GM18907 (cell line): ENCODE results near the gene PHLDB1.

Source experiments
- ATAC-seq: cut with Tn5 transposase; IDR thresholded peaks from one replicate; pipeline ENCODE4 v1.9.1; 2021; ENCODE audit warnings: mild to moderate bottlenecking, moderate library complexity; ENCODE audit not compliant: unreplicated experiment

The PHLDB1 gene

DNA sequence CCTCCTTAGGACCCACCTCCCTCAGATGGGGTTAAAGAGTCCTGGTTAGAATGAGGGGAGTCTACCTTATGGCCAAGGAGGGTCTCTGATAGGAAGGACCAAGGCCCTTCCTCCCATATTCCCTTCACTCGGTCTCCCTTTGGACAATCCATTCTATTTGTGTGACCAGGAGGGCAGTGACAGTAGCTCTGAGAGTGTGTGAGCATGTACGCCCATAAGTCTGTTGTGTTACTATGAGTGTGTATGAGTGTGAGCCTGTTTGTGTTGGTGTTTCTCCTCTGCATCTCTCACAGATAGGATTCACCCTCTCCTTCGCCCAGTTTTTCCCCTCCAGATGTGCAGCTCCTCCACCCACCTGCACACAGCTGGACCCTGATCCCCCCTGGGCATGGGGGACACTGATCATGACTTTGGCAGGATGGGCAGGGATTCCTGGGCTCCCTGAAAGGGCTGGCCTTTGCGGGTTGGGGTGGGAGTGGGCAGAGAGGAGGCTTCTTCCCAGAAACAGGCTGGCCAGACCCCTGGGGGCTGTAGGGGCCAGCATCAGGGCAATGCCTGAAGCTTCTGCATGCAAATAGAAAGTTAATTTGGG is 14.5 kb downstream of the PHLDB1 start:
- no peak for ATAC-seq

DNA sequence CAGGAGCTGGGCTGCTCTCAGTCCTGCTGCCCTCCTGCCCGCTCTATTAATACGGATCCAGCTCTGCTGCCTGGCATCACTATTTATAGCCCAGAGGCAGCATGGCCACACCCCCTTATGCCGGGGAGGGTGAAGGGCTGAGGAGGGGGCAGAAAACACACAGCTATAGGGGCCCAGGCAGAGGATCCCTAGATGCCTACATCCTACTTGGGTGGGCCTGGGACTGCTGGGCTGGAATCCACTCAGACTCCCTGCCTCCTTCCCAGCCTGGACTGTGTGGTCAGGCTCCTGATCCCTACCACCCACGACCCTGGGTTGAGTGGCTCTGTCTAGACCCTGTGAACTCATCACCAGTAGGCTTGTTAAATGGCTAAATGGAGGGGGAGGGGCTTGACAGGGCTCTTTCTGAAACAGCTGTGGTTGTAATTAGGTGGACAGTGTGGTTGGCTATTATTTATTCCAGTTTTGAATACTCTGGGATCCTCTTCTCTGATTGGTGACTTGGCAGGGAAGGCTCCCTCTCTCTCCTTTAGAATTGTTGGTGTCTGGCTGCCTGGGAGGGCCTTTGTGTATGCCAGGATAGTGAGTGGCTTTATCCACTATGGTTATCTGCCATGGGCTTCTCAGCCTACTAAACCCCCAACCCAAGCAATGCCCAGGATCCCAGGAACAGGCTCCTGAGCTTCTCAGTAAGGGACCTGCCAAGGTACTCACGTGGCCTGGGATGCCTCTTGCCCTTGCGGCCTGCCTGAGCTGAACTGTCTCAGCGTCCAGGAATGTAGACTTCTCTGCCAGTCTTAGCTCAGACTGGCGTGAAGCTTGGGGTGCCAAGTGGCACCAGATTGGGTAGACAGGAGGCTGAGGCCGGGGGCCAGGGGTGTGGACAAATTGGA is 15.2 kb downstream of the PHLDB1 start:
- ATAC-seq: no peak

DNA sequence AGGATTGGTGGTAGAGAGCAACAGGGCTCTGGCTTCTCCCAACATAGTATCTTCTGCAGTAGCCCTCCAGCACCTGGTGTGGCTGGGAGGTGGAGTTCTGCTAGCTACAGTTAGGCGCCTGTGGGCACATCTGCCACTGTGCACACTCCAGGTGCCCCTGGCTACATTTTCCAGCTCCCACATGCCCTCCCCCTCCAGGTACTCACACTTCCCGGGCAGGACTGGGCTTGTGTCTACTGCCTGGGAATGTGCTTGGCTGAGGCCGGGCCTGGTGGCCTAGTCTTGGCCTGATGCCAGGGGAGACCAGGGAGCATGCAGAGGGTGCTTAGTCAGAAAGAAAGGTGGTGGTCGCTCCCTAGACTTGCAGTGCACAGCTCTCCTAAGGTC is 15.8 kb downstream of the PHLDB1 start:
- no peak for ATAC-seq

DNA sequence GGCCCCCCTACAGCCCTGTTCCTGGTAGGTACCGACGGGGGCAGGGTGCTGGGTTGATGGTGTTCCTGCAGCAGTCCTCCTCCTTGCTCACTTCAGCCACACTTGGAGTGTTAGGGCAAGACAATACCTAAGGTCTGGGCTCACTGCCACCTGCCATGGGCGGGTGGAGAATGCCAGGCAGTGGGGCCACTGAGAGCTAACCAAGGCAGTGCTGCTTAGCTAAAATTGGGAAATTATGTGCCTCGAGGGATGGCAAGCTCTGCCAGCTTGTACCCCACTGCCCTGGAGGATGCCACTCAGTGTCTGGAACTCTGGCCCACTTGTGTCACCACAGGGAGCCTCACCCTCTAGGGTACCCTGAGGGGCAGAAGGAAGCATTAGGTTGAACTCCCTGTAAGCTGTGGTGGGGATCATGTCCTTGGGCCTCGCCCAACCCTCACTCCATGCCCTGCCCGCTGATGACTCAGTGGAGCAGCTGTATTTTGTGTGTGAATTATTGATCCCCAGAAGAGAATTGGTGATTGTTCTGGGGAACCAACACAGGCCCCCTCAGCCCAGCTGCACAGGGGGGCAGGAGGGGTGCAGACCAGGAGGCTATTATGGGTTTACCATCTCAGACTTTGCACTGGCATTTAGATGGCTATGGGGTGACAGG is 17.7 kb downstream of the PHLDB1 start:
- ATAC-seq: no peak

DNA sequence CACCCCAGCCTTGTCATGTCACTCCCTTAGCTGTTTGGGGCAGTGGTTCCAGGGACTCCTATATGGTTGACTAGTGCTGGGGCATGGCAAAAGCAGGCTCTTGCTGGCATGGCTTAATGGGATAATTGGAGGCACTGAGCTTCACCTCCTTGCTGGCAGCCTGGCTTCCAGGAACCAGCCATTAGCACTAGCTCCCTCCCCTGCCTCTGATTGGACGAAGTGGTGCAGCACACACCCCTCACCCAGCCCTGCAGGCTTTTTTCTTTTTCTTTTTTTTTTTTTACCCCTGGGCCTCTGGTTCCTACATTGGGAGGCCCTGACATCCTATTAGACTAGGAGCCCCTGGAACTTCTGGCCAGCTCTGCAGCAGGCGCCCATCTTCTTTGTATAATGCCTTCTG is 18.6 kb downstream of the PHLDB1 start:
- ATAC-seq: no peak

DNA sequence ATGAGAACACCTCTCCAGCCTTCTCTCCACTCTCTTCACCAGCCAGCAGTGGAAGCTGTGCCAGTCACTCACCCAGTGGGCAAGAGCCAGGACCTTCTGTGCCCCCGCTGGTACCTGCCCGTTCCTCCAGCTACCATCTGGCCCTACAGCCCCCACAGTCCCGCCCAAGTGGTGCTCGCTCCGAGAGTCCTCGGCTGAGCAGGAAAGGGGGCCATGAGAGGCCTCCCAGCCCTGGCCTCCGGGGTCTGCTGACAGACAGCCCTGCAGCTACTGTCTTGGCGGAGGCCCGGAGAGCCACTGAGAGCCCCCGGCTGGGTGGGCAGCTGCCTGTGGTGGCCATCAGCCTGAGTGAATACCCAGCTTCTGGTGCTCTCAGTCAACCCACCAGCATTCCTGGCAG is 20.2 kb downstream of the PHLDB1 start:
- no peak for ATAC-seq

DNA sequence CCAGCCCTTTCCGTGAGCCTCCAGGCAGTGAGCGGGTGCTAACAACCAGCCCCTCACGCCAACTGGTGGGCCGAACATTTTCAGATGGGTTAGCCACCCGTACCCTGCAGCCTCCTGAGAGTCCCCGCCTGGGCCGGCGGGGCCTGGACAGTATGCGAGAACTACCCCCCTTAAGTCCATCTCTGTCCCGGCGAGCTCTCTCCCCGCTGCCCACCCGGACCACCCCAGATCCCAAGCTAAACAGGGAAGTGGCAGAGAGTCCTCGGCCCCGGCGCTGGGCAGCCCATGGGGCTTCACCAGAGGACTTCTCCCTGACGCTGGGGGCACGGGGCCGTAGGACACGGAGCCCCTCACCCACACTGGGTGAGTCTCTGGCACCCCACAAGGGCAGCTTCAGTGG is 20.6 kb downstream of the PHLDB1 start:
- ATAC-seq: no peak

DNA sequence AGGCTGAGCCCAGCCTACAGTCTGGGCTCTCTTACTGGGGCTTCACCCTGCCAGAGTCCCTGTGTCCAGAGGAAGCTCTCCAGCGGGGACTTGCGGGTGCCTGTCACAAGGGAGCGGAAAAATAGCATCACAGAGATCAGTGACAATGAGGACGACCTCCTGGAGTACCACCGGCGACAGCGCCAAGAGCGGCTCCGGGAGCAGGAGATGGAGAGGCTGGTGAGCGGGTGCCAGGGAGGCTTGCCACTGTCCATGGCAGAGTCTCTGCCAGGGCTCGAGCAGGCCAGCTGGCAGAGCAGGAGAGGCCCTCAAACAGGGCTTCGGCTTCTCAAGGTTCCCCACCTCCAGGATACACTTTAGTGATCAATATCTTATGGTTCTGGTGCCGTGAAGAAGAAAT is 21.0 kb downstream of the PHLDB1 start:
- ATAC-seq: no peak

DNA sequence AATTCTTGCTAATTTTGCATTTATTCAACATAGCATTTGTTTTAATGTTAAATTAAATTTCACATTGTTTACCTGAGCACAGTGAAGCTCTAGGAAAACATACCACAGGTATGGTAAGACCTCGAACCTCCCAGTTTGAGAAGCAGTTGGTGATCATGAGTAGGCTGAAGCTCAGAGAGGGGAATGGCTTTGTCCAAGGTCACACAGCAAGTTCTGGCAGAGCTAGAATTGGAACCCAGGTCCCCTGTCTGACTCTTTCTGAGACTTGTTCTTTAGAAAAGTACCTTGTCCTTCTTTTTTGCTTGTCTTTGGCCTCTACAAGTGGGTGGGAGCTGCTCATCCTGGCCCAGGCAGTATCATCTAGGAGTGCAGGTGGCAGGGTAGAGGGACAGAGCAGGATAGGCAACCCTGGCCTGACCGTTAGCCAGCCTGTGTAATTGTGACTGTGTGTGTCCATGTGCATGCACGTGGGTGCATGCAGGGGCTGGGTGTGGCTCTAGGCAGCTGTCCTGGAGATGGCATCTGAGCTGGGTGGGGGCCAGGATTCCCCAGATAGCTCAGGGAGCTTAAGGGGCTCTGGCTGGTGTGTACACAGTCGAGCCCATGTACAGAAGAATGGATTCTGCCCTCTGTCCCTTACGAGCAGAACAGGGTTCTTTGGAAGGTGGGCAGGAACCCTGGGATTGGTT is 21.6 kb downstream of the PHLDB1 start:
- ATAC-seq: no peak

DNA sequence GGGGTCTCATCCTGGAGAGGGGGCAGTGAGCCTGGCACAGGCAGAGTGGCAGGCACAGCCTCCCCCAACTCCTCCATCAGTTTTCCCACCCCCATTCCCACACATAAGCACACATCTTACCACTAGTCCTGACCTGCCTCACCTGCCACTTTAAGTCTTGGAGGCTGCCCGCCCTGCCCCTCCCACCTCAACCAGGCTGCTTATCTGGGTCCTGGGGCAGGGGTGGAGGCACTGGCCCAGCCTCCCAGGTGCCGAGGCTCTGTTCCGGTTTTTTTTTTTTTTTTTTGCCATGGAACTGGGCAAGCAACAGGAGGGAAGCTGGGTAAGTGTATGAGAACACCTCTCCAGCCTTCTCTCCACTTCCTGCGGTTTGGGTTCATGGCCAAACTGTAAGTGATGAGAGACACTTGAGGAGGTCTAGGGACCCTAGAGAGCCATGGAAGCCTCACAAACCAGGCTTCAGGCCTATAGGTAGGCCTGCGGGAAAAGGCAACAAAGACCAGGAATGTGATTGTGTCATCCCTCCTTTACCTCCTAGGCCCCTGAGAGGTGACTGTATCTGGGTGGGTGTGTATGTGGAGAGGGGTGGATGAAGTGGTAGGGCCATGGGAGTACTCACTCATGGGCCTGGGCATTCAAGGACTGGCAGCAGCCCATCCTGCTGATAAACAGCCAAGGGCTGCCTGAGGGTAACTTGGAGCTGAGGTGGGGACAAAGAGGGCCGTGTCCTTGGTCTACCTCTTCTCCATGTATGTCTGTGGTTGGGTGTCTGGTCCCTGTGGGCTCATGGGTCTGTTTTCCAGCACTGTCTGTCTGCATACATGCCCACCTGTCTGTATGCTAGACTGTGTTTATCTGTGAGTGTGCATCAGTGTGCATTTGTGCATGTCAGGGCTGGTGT is 22.6 kb downstream of the PHLDB1 start:
- ATAC-seq: no peak

DNA sequence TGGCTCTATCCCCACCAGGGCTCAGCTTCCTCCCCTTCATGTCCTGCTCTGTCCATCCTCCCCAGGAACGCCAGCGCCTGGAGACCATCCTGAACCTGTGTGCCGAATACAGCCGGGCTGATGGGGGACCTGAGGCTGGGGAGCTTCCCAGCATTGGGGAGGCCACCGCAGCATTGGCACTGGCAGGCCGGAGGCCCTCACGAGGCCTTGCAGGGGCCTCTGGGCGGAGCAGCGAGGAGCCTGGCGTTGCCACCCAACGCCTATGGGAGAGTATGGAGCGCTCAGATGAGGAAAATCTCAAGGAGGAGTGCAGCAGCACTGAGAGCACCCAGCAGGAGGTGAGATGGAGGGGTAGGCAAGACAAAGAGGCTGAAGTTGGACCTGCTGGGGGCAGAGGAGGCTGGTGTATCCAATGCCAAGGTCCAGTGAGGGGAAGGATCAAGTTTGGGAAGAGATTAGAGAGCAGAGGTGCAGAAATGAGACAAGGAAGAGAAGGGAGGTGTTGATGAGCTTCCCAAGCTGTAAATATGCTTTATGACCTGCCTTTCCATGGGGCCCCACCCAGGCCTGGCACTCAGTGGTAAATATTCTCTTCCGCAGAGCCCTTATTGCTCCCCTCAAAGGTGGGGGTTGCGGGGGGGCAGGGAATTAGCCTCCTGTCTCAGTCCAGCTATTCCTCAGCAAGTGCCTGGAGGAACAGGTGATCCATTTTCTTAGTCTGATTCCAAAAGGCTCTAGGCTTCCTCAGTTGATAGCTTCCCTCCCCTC is 23.9 kb downstream of the PHLDB1 start:
- no peak for ATAC-seq

DNA sequence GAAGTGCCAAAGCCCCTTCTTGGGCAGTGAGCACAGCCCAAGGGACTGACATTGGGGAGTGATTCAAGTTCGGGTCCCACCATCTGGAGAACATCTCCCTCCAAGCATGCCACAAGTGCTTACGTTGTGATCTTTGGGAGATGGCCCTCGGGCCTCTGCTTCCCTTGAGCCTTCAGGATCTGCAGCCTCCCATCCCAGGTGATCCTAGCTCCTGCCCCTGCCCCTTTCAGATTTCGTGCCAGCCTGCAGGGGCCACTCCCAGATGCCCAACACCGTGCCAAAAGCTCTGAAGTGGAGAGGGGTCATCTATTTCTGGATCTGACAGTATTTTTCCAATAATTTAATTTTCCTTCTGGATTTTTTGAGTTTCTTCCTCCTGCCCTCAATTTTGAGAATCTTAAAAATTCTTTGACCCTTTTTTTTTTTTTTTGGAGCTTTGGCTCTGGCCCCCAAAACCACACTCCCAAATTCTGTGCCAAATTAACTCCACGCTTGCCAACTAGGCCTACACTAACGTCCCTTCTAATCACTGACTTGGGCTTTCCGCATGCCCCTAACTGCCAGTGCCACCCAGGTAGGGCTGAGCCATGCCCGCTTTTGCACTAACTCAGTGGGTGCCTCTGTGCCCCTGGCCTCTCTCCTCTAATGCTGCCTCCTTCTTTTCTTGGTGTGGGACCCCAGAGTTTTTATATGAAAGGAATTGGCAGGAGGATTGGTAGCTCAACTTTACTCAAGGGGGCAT is 25.3 kb downstream of the PHLDB1 start:
- ATAC-seq: no peak

DNA sequence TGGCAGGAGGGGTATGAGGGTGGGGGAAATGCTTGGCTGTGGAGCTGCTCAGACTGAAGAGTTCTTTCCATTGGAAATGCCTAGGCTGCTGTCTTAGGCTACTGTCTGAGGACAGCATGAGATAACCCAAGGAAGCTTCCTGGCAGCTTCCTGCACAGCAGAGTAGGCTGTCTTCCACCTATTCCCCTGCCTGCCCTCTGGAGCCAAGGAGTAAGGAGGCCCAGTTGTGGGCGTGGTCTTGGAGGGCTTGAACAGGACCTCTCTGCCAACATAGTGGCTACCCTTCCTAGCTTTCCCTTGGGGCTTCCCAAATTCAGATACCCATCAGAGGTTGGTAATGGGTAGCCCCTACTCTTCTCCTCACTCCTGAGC is 25.9 kb downstream of the PHLDB1 start:
- ATAC-seq: no peak

DNA sequence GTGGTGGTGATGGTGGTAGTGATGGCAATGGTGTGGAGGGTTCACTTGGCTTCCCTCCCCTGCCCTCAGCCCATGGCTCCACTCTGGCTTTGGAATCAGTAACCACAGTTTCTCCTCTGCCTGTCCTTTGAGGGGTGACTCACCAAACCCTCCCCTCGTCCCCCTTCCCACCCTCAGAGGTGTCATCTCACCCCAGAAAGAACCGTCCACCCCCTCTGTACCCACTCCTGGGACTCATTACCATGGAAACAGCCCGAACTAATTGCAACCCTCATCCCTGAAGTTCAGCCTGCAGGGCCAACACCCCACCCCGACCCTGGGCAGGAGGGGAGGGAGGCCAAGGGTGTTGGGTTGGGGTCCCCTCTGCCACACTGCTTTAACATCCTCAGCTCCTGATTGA is 26.6 kb downstream of the PHLDB1 start:
- no peak for ATAC-seq

DNA sequence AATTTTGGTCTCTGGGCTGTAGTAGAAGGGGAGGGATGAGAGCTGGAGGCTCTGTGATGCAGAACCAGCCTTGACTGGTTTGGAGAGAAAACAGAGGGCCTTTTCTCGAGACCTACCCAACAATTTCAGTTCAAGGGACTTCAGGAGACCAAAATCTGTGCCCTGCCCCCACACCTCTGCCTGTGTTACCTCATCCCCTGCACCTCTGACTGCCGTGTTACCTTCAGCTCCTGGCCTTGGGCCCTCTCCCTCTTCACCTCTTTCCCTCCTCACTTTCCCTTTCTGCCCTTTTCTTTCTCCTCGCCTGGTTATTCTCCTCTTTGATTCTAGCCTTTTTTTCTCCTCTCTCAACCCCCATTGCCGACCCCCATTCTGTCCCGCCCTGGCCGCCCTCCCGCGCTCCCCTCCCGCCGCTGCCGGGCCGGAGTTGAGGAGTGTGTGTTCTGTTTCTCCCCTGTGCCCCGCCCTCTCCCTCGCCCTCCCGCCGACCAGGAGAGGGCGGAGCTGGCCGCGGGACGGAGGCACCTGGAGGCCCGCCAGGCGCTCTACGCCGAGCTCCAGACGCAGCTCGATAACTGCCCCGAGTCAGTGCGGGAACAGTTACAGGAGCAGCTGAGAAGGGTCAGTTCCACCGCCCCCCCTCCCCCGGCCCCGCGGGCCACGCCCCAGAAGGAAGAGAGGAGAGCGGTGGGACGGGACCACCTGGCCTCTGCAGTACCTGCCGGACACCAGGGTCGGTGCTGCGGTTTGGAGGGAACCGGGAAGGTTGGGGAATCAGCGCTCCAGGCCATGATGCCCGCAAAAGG is 27.2 kb downstream of the PHLDB1 start:
- ATAC-seq: no peak

DNA sequence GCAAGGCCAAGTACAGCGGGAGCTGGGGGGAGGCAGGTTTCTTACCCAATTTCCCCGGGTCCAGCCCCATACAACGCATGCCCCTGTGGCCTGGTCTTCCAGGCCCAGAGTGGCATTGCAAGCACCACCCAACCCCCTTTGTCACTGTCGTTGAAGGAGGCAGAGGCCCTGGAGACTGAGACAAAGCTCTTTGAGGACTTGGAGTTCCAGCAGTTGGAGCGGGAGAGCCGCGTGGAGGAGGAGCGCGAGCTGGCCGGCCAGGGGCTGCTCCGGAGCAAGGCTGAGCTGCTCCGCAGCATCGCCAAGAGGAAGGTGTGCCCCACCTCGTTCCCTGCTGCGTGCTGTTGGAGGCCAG is 27.8 kb downstream of the PHLDB1 start:
- ATAC-seq: no peak

DNA sequence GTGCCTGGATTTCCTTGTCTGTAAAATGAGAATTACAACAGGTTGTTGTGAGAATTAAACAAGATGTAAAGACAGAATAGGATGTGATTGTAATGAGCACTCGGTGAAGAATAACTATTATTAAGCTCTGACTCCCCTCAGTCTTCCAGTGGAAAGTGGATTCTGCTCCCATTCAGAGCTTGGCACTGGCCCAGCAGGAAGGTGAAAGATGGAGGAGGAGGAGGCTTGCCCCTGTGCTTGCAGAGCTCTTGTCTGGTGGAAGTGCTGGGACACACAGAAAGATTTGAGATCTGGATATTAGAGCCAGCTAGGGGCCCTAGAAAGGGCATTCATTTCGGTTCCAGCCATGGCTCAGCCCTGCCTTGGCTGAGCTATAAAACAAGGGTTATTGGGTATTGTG is 28.2 kb downstream of the PHLDB1 start:
- no peak for ATAC-seq

DNA sequence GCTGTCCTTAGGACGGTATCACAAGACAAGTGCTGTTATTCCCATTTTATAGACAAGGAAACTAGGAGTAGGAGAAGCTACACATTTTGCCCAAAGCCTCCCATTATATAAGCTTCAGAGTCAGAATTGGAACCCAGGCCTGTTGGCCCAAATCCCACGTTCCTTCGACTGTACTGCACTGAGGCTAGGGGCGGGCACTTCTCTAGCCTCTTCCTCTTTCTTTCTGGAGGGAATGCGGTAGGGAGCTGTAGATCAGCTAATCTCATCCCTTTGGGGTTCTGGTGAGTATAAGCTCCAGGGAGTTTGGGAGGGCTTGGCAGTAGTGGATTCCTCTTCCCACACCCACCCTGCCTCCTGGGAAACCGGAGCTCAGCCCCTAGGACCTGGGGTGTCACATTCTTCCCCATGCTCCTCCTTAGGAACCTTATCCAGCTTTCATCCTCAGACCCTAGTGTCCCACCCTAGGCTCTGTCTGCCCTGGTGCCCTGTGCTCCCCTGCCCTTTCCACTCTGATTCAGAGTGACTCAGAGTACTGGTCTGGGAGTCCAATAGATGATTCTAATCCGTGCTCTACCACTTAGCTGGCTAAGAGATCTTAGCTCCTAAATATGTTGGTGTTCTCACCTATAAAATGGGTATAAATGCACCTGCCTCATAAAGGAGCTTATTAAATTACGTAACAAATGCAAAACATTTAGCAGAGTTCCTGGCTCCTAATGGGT is 29.3 kb downstream of the PHLDB1 start:
- no peak for ATAC-seq
